ENCODE results near the gene FKBP6.
A peak's percentile ranks its signal among the peaks of the same experiment; 100 is the strongest.
"Not testable (repeated sequence)": the region's sequence is repeated elsewhere in the genome, so short reads cannot be mapped to it uniquely, and the experiment has no call there.

Gene FKBP6

GRCh38 chr7:73316521-73316920, 11.4 kb upstream of the FKBP6 start:
- H3K36me3 ChIP-seq (ENCODE audit: control insufficient read depth in 1 of 2, insufficient read depth in 2 of 2, low read length in 2 of 2) = no peaks in the 10 kb centered on the region
- no peak overlapping the region for H3K4ac ChIP-seq (ENCODE audit: low read depth, low read length)
- no peak overlapping the region for H3K23ac ChIP-seq (ENCODE audit: low read length)
- no peak overlapping the region for H4K8ac ChIP-seq (ENCODE audit: low read depth, low read length)
- H2BK12ac ChIP-seq (ENCODE audit: low read length) = no peak overlapping the region
- H3K18ac ChIP-seq (ENCODE audit: low read length) = no peak overlapping the region
- no peak overlapping the region for H2BK5ac ChIP-seq (ENCODE audit: low read depth, low read length, poor library complexity)
- no peaks in the 10 kb centered on the region for H3K79me2 ChIP-seq (ENCODE audit: control insufficient read depth, insufficient read depth, low read length, poor library complexity)
- DNase-seq = no peak
- H4K91ac ChIP-seq (ENCODE audit: low read depth, low read length) = no peak overlapping the region
- H3K27ac ChIP-seq (ENCODE audit: low read depth, low read length) = no peak overlapping the region
- no peak overlapping the region for H2AK5ac ChIP-seq (ENCODE audit: low read length)
- no peak overlapping the region for H3K9ac ChIP-seq (ENCODE audit: low read length)
- H3K27me3 ChIP-seq (ENCODE audit: insufficient read depth, low read length) = no peaks in the 10 kb centered on the region
- no peaks in the 10 kb centered on the region for H3K4me1 ChIP-seq (ENCODE audit: control insufficient read depth in 1 of 2, insufficient read depth in 2 of 2, low read length in 2 of 2)
- no peaks in the 10 kb centered on the region for H3K79me1 ChIP-seq (ENCODE audit: low read length)
- H3K4me2 ChIP-seq (ENCODE audit: low read length) = no peak overlapping the region
- H2BK120ac ChIP-seq (ENCODE audit: insufficient read depth, low read length, poor library complexity) = no peak overlapping the region
- WGBS (ENCODE audit: extremely low coverage, insufficient coverage, insufficient read length) = no CpG with 5 or more reads among the region's 9 CpGs
- no peaks in the 10 kb centered on the region for H3K9me3 ChIP-seq (ENCODE audit: insufficient read depth, low read depth, low read length)
- H4K12ac ChIP-seq (ENCODE audit: low read depth, low read length) = no peak overlapping the region
- H3K14ac ChIP-seq (ENCODE audit: low read length) = no peak overlapping the region
- no peak overlapping the region for H3K4me3 ChIP-seq (ENCODE audit: low read depth, low read length)
- no peak overlapping the region for H2AFZ ChIP-seq (ENCODE audit: insufficient read depth, low read length, poor library complexity)

- not testable (repeated sequence) for H3K9me3 ChIP-seq (ENCODE audit: insufficient read depth, low read depth, low read length); H3K27me3 ChIP-seq (ENCODE audit: insufficient read depth, low read length)
Measured at GRCh38 chr7:73318656-73319204, 9.2 kb upstream of the FKBP6 start.

GRCh38 chr7:73319541-73319940, 8.4 kb upstream of the FKBP6 start:
- not testable (repeated sequence) for H3K14ac ChIP-seq (ENCODE audit: low read length); H4K12ac ChIP-seq (ENCODE audit: low read depth, low read length); H3K23ac ChIP-seq (ENCODE audit: low read length); H4K8ac ChIP-seq (ENCODE audit: low read depth, low read length); H2BK12ac ChIP-seq (ENCODE audit: low read length); H2BK5ac ChIP-seq (ENCODE audit: low read depth, low read length, poor library complexity); H3K18ac ChIP-seq (ENCODE audit: low read length); H3K9ac ChIP-seq (ENCODE audit: low read length); H3K9me3 ChIP-seq (ENCODE audit: insufficient read depth, low read depth, low read length); H3K27ac ChIP-seq (ENCODE audit: low read depth, low read length); H3K79me2 ChIP-seq (ENCODE audit: control insufficient read depth, insufficient read depth, low read length, poor library complexity); H2BK120ac ChIP-seq (ENCODE audit: insufficient read depth, low read length, poor library complexity); H3K27me3 ChIP-seq (ENCODE audit: insufficient read depth, low read length); H3K4ac ChIP-seq (ENCODE audit: low read depth, low read length); H3K4me3 ChIP-seq (ENCODE audit: low read depth, low read length); DNase-seq; H2AFZ ChIP-seq (ENCODE audit: insufficient read depth, low read length, poor library complexity); H3K36me3 ChIP-seq (ENCODE audit: control insufficient read depth in 1 of 2, insufficient read depth in 2 of 2, low read length in 2 of 2); H4K91ac ChIP-seq (ENCODE audit: low read depth, low read length); H3K4me2 ChIP-seq (ENCODE audit: low read length); H3K4me1 ChIP-seq (ENCODE audit: control insufficient read depth in 1 of 2, insufficient read depth in 2 of 2, low read length in 2 of 2); H3K79me1 ChIP-seq (ENCODE audit: low read length); H2AK5ac ChIP-seq (ENCODE audit: low read length)
- WGBS (ENCODE audit: extremely low coverage, insufficient coverage, insufficient read length) = no CpG with 5 or more reads among the region's 9 CpGs

More at GRCh38 chr7:73318656-73319204, 9.2 kb upstream of the FKBP6 start:
- not testable (repeated sequence) for H3K4ac ChIP-seq (ENCODE audit: low read depth, low read length); DNase-seq; H3K79me1 ChIP-seq (ENCODE audit: low read length); H3K4me2 ChIP-seq (ENCODE audit: low read length); H4K91ac ChIP-seq (ENCODE audit: low read depth, low read length); H3K36me3 ChIP-seq (ENCODE audit: control insufficient read depth in 1 of 2, insufficient read depth in 2 of 2, low read length in 2 of 2); H3K18ac ChIP-seq (ENCODE audit: low read length); H3K14ac ChIP-seq (ENCODE audit: low read length); H2AK5ac ChIP-seq (ENCODE audit: low read length); H4K12ac ChIP-seq (ENCODE audit: low read depth, low read length); H3K23ac ChIP-seq (ENCODE audit: low read length); H3K79me2 ChIP-seq (ENCODE audit: control insufficient read depth, insufficient read depth, low read length, poor library complexity); H3K4me1 ChIP-seq (ENCODE audit: control insufficient read depth in 1 of 2, insufficient read depth in 2 of 2, low read length in 2 of 2); H3K4me3 ChIP-seq (ENCODE audit: low read depth, low read length); H3K9ac ChIP-seq (ENCODE audit: low read length); H3K27ac ChIP-seq (ENCODE audit: low read depth, low read length); H2BK120ac ChIP-seq (ENCODE audit: insufficient read depth, low read length, poor library complexity); H2BK5ac ChIP-seq (ENCODE audit: low read depth, low read length, poor library complexity); H4K8ac ChIP-seq (ENCODE audit: low read depth, low read length); H2BK12ac ChIP-seq (ENCODE audit: low read length); H2AFZ ChIP-seq (ENCODE audit: insufficient read depth, low read length, poor library complexity)
- no CpG with 5 or more reads among the region's 18 CpGs for WGBS (ENCODE audit: extremely low coverage, insufficient coverage, insufficient read length)

GRCh38 chr7:73320009-73320408, 8.0 kb upstream of the FKBP6 start:
- H4K91ac ChIP-seq (ENCODE audit: low read depth, low read length); H3K4me3 ChIP-seq (ENCODE audit: low read depth, low read length); H3K4me1 ChIP-seq (ENCODE audit: control insufficient read depth in 1 of 2, insufficient read depth in 2 of 2, low read length in 2 of 2); H3K36me3 ChIP-seq (ENCODE audit: control insufficient read depth in 1 of 2, insufficient read depth in 2 of 2, low read length in 2 of 2); H3K4me2 ChIP-seq (ENCODE audit: low read length); H2BK120ac ChIP-seq (ENCODE audit: insufficient read depth, low read length, poor library complexity); H3K9ac ChIP-seq (ENCODE audit: low read length); H3K18ac ChIP-seq (ENCODE audit: low read length); H4K8ac ChIP-seq (ENCODE audit: low read depth, low read length); H2BK5ac ChIP-seq (ENCODE audit: low read depth, low read length, poor library complexity); H3K9me3 ChIP-seq (ENCODE audit: insufficient read depth, low read depth, low read length); H3K79me2 ChIP-seq (ENCODE audit: control insufficient read depth, insufficient read depth, low read length, poor library complexity); H3K27me3 ChIP-seq (ENCODE audit: insufficient read depth, low read length); H3K23ac ChIP-seq (ENCODE audit: low read length); H3K79me1 ChIP-seq (ENCODE audit: low read length); H3K4ac ChIP-seq (ENCODE audit: low read depth, low read length); H2AK5ac ChIP-seq (ENCODE audit: low read length); H3K14ac ChIP-seq (ENCODE audit: low read length); H2AFZ ChIP-seq (ENCODE audit: insufficient read depth, low read length, poor library complexity); H3K27ac ChIP-seq (ENCODE audit: low read depth, low read length); H2BK12ac ChIP-seq (ENCODE audit: low read length); H4K12ac ChIP-seq (ENCODE audit: low read depth, low read length): not testable (repeated sequence)
- DNase-seq = peak; percentile 38 to 61
- no CpG with 5 or more reads among the region's 9 CpGs for WGBS (ENCODE audit: extremely low coverage, insufficient coverage, insufficient read length)

Data from trophoblast cell (in vitro differentiated cells and primary cell).